Central memory CD4-positive, alpha-beta T cell (primary cell): ENCODE data around the gene FOXG1.

Source experiments
- DNase-seq: peaks from one replicate; pipeline ENCODE4 v3.0.0; 2022

The FOXG1 gene

DNA sequence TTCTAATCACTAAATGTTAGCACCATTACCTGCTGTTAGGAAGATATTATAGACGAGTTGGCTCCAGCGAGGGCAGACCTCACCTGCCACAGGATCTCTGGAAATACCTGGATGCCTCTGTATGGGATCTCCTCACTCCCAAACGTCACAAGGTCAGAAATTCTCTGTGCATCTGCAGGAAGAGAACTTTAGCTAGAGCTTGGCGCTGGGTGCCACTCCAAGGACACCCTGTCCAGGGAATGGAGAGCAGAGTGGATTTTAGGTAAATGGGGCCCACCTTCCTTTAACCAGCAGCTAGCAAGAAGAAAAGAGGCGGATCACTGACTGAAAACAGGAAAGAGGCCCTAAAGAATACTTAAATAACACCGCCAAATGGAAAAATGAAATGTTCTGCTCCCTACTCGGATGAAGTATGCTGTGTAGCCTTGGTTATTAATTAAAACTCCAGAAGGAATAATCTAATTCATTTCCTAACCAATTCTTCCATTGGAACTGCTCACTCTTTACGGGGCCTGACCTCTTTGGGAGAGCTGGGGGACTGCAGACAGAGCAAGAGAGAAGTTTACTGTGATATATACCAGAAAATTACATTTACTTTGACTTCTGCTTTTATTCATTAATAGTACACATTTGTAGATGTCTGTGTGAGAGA lies 4.2 kb upstream of the FOXG1 start:
- DNase-seq: no peak

DNA sequence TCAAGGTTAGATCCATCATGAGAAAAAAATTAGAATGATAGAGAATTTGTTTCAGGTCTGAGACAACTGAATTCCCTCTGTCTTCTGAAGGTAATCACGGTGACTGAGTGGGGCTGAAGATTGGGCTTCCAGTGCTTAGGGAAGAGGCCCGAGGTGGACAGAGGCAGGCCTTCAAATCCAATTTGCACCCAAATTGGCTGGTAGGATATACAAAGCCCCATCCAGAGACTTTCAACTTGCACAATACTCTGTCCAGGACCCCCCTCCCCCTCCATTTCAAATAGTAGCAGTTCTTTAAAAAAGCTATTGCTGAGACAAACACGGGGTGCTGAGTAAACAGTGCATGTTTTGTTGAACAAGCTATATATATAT lies 3.6 kb upstream of the FOXG1 start:
- DNase-seq: no peak

DNA sequence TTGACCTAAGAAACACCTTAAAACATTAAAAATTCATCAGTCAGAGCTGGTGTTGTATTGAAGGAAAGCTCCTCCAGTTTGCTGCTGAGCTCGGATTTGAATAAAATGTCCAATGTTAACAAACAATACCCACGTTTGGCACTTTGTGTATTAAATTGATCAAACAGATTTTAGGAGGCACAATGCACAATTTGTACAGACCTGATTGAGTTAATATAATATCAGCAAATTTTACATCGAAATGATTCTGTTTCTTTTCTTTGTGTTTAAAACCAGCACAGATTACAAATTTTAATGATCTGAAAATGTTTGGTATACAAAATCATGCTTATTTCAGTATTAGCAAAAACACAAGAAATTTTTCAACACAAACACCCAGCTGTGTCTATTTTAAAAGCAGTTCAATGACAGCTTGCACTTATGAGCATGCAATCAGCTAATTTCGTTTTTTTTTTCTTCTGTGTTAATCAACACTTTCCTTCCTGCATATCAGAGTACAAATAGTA lies 2.8 kb upstream of the FOXG1 start:
- no peak for DNase-seq

DNA sequence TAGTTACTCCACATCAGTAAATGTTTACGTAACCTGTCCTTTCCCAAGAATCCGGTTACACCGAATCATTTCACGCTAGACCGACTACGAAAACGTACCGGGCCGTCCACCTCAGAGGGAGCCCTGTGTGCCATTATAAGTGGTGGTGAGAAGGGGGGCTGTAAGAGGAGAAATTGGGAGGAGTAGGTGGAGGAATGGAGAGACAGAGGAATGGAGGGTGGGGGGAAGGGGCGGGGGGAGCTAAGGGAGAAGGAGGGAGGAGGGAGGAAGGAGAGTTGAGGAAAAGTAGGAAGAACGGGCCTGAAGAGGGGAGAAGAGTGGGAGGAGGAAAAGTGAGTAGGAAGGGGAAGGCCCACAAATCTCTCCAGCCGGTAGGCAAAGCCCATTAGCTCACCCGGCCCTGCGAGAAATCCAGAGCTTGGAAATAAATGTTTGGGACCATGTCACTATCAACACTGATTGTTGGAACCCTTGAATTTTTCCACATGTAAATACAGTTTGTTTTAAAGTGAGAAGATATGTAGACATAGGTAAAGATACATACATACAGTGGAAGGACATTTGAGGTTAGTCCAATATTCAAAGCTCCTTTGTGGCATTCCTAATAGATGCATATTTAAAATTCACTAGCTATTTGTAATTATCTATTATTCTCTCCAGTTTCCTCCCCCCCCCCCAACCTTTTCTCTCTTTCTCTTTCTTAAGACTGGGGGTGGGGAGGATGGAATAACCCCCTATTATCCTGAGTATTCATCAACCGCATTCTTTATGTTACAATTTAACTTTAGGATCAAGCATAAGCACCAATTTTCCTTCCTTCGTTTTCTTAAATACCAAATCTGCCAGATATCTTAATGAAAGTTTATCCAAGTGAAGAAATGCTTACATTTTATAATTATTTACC lies 2.1 kb upstream of the FOXG1 start:
- no peak for DNase-seq

DNA sequence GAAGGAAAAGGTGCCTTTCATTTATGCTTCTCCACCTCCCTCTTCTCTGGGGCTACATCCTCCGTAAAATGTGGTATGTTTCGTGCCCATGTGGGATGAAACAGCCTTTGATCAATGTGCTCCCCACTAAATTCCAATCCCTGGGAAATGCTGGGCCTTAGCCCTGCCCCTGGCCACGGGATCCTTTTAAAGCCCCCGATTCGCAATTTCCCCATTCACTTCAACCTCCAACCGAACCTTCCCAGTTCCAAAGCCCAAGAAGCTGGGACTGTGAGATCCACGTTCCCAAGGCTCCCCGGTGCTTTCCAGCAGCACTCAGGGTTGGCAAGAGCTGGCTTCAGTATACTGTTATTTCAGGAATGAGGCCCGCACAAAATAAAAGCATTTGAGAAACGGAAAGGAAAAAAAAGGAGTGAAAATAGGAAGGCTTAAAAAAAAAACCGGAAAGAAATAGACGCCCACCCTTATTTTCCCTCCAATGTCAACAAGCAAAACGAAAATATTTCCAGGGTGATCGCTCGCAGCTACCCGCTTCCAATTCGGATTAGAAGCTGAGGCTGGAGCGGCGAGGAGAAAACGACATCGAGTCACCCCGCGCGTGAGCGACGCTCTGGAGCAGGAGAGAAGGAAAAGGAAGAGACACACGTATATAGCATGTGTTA lies 1.3 kb upstream of the FOXG1 start:
- DNase-seq: no peak

GRCh38 chr14:28765831-28766468 lies 637 bp upstream of the FOXG1 start:
- no peak for DNase-seq

- no peak for DNase-seq
Measured at GRCh38 chr14:28767030-28767852, 654 bp downstream of the FOXG1 start.

DNA sequence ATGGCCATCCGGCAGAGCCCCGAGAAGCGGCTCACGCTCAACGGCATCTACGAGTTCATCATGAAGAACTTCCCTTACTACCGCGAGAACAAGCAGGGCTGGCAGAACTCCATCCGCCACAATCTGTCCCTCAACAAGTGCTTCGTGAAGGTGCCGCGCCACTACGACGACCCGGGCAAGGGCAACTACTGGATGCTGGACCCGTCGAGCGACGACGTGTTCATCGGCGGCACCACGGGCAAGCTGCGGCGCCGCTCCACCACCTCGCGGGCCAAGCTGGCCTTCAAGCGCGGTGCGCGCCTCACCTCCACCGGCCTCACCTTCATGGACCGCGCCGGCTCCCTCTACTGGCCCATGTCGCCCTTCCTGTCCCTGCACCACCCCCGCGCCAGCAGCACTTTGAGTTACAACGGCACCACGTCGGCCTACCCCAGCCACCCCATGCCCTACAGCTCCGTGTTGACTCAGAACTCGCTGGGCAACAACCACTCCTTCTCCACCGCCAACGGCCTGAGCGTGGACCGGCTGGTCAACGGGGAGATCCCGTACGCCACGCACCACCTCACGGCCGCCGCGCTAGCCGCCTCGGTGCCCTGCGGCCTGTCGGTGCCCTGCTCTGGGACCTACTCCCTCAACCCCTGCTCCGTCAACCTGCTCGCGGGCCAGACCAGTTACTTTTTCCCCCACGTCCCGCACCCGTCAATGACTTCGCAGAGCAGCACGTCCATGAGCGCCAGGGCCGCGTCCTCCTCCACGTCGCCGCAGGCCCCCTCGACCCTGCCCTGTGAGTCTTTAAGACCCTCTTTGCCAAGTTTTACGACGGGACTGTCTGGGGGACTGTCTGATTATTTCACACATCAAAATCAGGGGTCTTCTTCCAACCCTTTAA lies 1.5 kb downstream of the FOXG1 start:
- no peak for DNase-seq

- DNase-seq: no peak
Measured at GRCh38 chr14:28769276-28769880, 2.8 kb downstream of the FOXG1 start.

GRCh38 chr14:28770061-28770460 lies 3.5 kb downstream of the FOXG1 start:
- no peak for DNase-seq

DNA sequence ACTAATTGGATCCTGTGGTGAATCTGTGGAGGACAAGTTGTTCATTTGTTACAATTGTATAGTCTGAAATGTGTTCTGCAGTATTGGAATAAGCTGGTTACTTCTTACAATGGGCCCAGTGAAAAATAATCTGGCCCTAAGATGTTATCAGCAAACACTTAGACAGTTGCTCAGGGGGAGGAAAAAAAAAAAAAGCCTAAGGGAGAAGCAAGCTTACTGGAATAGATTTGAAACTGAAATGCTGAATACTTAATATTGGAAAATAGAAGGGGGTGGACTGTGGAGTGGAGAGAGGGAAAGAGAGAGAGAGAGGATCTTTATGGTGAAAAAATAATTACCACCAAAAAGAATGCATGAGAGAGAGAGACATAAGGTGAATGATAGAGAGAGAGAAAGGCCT lies 4.0 kb downstream of the FOXG1 start:
- no peak for DNase-seq

- DNase-seq: no peak
Measured at GRCh38 chr14:28771168-28771567, 4.6 kb downstream of the FOXG1 start.

GRCh38 chr14:28772613-28773012 lies 6.0 kb downstream of the FOXG1 start:
- DNase-seq: no peak

DNA sequence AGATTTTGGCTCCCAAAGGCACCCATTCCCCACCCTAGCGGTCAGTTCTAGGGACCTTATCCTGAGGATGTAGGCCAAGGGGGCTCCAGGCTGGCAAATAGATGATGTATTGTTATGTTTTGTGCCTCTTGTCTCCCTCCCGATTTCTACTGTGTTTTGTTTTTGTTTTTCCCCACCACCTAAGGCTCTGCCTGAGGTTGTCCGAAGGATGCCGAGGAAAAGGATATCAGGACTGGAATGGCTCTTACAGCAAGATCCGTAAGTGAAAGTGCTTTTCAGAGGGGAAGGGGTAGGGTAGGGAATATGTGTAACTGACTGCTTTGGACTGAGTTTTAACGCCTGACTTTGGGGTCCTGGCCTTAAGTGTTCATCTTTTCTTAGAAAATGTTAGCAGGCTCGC lies 6.6 kb downstream of the FOXG1 start:
- DNase-seq: no peak

- no peak for DNase-seq
Measured at GRCh38 chr14:28773861-28774691, 7.5 kb downstream of the FOXG1 start.

DNA sequence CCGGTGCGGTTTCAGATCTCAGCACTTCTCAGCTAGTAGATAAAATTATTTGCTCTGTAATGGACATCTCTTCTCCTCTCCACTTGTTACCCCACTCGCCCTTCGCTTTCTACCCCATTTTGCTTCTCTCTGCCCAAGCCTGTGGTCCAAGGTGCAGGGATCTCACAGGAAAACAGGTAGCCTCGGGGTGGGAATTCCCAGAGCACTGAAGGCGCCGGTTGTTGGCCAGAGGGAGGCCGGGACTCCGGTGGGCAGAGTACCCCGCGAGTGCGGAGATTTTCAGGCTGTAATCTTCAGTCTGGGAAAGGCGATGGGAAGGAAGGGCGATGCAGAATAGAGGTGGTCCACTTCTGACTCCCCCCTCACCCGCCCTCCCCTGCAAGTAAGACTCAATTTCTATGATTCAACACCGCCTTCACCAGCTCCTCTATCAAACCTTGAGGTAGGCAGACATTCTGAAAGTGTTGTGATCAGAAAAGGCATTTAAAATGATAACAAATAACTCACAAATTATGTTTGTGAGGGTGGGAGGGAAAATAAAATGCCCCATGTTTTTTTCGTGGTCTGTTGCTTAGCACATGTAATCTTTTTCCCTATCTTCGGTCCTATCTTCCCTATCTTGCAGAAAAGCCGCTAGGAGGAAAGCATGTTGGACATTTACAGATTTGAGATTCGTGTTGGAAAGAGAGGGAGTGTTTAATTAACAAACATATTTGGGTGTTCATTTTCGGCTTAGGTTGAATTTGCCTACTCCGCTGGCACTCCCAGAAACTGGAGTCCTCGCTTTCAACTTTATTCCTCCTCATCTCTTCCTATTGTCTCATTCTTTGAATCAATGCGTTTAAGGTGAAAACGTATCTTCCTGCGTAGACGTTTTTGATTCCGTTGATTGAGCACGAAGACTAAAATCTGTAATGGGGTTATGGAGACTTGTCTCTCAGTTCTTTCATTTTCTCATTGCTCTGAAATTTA lies 8.5 kb downstream of the FOXG1 start:
- no peak for DNase-seq

DNA sequence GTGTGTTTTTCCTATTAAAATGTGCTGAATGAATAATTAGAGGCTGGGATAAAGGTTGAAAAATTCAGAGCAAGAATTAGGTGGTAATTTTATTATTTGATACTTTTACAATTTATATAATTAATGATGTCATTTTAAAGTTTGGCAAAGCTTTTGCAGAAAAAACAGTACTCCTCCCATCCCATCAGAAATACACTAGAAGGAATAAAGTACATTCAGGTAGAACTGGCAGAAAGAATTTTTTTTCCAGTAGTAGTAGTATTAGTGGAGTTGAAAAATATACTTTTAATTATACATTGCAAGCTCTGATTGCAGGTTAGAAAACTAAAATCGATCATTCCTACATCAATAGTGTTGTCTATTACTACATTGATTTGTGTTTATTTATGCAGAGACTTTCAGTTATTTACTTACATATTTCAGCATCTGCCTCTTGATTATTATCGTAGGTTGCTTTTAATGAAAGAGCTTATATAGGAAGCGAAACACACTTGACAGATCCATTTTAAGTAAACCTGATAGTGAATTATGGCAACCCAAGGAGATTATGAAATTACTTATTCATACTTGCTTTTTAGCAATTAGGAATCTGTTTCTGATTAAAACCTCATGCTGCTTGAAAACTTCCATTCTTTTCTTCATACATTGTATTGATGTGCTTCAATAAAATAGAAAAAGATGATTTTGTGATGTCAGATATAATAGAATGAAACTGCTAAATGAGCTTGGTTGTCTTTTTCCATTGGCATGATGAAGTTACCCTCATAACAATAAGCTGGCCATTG lies 10.1 kb downstream of the FOXG1 start:
- no peak for DNase-seq
